Forelimb muscle (tissue), 1 donor: ENCODE measurements around the gene NSD1. TPM values are rescaled to one million over a fixed set of nuclear protein-coding genes. Genes with fewer than 3 reads are reported as not detected.
"Not testable (repeated sequence)": the region's sequence is repeated elsewhere in the genome, so short reads cannot be mapped to it uniquely, and the experiment has no call there.

ENCODE experiments used
- DNase-seq: peaks from one replicate; pipeline ENCODE4 v3.0.0-alpha.2; 2013; ENCODE audit warnings: low read depth
- polyA plus RNA-seq: library from polyadenylated mRNA; unstranded; fragments of 120-200 nt; gene quantifications from one replicate; pipeline ENCODE4 v1.2.1, GENCODE V29; 2013; ENCODE audit not compliant: insufficient read length

NSD1 gene
- polyA plus RNA-seq, 1 donor: 40.7 TPM

DNA sequence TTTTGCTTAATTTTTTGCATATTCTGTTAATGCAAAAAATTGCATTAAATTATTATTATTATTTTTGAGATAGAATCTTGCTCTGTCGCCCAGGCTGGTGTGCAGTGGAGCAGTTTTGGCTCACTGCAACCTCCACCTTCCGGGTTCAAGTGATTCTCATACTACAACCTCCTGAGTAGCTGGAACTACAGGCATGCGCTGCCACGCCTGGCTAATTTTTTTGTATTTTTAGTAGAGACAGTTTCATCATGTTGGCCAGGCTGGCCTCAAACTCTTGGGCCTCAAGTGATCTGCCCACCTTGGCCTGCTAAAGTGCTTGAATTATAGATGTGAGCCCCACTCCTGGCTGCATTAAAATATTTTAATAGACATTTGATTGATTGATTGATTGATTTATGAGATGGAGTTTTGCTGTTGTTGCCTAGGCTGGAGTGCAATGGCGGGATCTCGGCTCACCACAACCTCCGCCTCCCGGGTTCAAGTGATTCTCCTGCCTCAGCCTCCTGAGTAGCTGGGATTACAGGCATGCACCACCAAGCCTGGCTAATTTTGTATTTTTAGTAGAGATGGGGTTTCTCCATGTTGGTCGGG lies 44.4 kb downstream of the NSD1 start:
- not testable (repeated sequence) for DNase-seq

DNA sequence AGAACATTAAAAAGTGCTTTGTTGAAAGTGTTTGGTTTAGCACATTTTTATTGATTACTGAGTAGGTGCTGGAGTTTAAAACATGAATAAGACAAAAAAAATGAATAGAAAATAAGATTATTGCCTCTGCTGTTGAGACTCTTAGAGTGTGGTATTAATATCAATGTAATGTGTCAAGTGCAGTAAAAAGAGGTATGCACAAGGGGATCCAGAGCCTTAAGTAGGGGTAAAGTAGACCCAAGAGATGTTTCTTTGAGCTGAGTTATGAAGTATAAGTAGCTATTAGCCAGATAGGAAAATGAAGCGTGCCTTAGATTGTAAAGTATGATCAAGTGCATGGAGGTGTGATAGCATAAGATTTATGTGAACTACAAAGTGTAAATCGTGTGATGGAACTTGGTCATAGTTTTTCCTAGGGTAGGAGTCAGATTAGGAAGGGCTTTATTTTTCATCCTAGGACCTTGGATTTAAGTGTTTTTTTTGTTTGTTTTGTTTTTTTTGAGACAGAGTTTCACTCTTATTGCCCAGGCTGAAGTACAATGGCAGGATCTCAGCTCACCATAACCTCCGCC lies 45.2 kb downstream of the NSD1 start:
- no peak for DNase-seq

DNA sequence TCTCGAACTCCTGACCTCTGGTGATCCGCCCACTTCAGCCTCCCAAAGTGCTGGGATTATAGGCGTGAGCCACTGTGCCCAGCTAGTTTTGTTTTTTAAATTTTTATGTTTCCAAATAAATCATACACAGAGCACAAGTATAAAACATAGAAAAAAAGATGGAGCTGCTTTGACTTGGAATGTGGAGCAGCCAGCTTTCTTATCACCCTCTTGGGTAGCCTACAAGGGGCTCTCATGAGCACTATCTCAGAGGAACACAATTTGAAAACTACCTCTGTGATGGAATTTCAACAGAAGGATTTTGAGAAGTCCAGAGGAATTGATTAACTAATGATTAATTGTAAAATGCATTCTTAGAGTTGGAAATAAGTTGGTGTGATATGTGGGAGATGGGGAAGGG lies 45.9 kb downstream of the NSD1 start:
- no peak for DNase-seq

DNA sequence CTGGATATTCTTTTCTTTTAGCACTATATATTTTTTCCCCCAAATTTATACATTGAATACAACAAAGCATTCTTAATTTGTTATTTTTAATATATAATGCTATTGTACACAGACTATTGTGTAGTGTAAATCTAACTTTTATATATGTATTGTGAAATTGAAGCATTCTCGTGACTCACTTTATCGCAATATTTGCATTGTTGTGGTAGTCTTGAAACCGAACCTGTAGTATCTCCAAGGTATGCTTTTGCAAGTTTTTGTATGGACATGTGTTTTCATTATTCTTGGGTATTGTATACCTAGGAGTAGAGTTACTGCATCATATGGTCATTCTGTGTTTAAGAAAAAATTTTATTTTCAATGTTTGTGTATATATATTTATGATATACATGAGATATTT lies 49.6 kb downstream of the NSD1 start:
- DNase-seq: no peak

DNA sequence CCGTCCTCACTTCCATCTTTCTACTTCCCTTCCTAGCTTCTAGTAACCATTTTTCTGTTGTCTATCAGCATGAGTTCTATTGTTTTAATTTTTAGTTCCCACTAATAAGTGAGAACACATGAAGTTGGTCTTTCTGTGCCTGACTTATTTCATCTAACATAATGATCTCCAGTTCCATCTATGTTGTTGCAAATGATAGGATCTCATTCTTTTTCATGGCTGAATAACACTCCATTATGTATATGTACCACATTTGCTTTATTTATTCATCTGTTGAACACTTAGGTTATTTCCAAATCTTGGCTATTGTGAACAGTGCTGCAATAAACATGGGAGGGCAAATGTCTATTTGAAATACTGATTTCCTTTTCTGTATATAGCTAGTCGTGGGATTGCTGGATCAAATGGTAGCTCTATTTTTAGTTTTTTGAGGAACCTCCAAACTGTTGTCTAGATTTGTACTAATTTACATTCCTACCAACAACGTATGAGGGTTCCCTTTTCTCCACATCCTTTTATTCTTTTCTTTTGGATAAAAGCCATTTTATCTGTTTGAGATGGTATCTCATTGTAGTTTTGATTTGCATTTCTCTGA lies 50.3 kb downstream of the NSD1 start:
- no peak for DNase-seq

DNA sequence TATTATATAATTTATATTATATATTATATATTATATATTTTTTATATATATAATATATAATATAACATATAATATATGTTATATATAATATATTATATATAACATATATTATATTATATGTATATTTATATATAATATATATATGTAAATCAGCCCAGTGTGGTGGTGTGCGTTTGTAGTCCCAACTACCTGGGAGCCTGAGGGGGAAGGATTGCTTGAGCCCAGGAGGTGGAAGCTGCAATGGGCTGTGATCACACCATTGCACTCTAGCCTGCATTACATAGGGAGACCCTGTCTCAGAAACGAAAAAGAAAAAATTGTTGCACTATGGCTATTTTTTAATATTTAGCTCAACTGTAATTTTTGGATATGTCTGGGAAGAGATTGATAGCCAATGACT lies 52.4 kb downstream of the NSD1 start:
- DNase-seq: no peak

DNA sequence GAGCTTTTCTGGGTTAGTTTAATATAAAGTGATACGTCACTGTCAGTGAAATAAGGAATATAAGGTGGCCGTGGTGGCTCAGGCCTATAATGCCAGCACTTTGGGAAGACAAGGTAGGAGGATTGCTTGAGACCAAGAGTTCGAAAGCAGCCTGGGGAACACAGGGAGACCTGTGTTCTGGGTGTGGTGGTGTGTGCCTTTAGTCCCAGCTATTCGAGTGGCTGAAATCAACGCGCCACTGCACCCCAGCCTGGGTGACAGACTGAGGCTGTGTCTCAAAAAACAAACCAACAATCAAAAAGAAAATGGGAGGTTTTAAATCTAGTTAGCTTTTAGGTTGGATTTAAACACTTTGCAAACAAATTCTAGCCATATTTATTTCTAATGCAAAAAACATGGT lies 53.1 kb downstream of the NSD1 start:
- DNase-seq: no peak

DNA sequence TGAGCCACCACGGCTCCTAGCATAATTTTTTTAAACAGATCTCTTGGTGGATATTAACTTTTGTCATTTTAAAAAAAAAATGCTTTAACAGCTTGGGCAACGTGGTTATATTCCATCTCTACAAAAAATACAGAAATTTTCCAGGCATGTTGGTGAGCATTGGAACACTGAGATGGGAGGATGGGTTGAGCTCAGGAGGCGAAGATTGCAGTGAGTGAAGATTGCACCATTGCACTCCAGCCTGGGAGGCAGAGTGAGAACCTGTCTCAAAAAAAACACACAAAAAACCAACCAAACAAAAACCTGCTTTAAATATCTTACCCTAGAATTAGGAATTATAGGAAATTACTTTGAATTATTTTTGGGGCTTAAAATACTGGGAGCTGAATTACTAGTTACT lies 55.2 kb downstream of the NSD1 start:
- no peak for DNase-seq

DNA sequence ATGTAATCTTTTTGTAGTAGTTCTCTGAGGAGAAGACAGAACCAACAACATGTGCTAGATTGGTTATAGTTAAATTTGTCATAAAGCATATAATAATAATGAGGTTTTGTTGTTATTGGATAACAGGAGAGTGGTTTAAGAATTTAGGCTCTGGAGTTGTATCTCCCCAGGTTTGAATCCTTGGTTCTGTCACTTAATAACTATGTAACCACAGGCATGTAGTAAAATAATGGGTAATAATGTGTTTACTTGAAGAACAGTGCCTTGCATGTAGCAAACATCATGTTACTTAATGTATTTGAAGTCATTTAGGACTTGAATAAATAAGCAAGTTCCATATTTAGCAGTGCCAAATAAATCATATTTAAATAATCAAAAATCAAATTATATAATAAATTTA lies 55.8 kb downstream of the NSD1 start:
- DNase-seq: no peak

DNA sequence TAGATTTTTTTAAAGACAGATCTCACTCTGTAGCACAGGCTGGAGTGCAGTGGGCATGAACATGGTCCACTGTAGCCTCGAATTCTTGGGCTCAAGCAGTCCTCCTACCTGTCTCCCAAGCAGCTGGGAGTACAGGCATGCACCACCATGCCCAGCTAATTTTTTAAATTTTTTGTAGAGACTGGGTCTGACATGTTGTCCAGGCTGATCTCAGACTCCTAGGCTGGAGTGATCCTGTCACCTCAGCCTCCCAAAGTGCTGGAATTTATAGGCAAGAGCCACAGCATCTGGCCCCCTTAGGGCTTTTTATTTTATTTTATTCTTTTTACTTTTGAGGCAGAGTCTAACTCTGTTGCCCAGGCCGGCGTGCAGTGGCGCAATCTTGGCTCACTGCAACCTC lies 56.4 kb downstream of the NSD1 start:
- DNase-seq: no peak

DNA sequence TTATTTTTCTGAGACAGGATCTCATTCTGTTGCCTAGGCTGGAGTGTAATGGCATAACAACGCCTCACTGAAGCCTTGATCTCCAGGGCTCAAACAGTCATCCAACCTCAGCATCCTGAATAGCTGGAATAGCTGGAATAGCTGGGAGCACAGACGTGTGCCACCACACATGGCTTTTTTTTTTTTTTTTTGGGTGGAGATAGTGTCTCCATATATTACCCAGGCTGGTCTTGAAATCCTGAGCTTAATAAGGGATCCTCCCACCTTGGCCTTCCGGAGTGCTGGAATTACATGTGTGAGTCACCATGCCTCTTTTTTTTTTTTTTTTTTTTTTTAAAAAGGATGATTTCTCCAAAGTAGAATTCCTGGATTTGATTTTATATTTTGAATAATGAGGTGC lies 60.7 kb downstream of the NSD1 start:
- no peak for DNase-seq

DNA sequence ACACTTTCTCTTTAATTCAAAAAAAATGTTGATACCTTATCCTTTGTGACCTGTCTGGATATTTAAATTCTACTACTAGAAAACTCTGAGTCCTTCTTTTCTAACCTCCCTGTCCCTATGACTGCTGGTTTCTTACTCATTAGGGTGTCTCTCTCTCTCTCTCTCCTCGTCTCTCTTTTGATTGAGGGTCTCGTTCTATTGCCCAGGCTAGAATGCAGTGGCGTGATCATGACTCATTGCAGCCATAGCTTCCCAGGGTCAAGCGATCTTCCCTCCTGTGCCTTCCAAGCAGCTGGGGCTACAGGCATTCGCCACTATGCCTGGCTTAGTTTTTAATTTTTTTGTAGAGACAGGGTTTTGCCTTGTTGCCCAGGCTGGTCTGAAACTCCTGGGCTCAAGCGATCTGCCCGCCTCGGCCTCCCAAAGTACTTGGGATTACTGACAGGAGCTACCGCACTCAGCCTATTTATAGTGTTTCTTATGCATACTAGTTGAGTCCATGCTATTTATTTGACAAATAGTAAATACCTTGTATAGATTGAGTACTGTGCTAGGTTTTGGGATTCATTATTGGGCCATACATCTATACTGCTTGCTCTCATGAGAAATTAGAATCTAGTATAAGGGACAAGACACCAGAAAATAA lies 61.9 kb downstream of the NSD1 start:
- no peak for DNase-seq

DNA sequence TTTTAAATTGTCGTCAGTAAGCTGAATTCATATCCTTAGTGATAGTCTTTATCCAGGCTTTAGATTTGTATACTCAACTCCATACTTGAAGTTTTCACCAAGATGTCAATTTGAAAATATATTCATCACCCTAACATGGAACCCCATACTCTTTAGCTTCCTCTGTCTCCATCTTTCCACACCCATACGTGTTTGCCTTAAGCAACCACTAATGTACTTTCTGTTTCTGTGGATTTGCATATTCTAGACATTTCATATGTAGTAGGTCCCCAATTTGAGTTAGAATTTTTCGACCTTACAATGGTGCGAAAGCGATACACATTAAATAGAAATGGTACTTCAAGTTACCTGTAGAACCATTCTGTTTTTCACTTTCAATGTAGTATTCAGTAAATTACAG lies 65.2 kb downstream of the NSD1 start:
- DNase-seq: no peak

DNA sequence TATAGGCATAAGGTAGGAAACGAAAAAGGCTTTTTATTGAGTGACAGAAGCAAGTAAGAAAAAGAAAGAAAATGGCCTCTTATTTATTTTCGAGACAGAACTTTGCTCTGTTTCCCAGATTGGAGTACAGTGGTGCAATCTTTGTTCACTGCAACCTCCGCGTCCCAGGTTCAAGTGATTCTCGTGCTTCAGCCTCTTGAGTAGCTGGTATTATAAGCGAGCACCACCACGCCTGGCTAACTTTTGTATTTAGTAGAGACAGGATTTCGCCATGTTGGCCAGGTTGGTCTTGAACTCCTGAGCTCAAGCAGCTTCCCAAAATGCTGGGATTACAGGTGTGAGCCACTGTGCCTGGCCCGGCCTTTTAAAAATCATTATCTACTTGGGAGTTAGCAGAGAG lies 70.7 kb downstream of the NSD1 start:
- DNase-seq: no peak

DNA sequence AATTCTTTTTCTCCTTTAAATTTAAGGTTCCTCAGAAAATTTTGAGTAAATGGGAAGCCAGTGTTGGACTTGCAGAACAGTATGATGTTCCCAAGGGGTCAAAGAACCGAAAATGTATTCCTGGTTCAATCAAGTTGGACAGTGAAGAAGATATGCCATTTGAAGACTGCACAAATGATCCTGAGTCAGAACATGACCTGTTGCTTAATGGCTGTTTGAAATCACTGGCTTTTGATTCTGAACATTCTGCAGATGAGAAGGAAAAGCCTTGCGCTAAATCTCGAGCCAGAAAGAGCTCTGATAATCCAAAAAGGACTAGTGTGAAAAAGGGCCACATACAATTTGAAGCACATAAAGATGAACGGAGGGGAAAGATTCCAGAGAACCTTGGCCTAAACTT lies 76.0 kb downstream of the NSD1 start:
- no peak for DNase-seq

DNA sequence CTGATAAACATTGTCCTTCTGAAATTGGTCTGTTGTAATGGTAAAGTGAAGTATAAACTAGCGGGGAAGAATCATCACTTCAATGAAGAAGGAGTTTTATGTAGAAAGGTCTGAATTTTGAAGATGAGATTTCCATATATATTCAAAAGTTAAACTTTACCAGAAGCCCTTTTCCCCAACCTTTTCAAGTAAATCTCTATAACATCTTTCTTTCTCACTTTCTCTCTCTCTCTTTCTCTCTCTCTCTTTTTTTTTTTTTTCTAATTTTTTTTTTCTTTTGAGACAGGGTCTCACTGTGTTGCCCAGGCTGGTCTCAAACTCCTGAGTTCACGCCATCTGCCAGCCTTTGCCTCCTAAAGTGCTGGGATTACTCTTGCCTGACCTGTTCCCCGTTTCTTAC lies 78.7 kb downstream of the NSD1 start:
- DNase-seq: no peak

DNA sequence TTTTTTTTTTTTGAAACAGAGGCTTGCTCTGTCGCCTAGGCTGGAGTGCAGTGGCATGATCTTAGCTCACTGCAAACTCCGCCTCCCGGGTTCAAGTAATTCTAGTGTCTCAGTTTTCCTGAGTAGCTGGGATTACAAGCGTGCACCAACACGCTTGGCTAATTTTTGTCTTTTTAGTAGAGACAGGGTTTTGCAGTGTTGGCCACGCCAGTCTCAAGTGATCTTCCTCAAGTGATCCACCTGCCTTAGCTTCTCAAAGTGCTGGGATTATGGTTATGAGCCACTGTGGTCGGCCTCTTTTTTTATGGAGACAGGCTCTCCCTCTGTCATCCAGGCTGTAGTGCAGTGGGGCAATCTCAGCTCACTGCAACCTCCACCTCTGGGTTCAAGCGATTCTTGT lies 87.0 kb downstream of the NSD1 start:
- no peak for DNase-seq

DNA sequence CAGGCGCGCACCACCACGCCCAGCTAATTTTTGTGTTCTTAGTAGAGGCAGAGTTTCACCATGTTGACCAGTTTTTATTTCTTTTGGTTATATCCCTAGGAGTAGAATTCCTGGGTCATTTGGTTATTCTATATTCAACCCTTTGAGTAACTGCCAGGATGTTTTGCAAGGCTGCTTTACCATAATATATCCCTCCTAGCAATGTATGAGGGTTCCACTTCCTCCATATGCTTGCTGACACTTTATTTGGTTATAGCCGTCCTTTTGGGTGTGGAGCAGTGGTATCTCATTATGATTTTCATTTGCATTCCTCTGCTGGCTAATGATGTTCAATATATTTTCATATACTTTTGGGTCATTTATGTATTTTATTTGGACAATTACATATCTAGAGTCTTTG lies 88.7 kb downstream of the NSD1 start:
- no peak for DNase-seq

DNA sequence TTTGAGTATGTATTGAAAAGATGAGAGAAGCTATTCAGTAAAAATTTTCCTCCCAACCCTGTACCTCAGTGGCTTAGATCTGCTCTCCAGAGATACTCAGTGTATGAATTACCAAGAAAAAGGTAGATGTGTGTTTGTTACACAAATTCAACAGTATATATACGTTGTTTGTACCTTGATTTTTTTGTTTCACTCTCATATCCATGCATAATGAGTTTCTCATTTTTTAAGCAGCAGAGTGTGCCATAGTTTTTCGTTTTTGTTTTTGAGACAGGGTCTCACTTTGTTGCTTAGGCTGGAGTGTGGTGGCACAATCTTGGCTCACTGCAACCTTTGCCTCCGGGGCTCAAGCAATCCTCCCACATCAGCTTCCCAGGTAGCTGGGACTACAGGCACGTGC lies 92.2 kb downstream of the NSD1 start:
- DNase-seq: no peak

DNA sequence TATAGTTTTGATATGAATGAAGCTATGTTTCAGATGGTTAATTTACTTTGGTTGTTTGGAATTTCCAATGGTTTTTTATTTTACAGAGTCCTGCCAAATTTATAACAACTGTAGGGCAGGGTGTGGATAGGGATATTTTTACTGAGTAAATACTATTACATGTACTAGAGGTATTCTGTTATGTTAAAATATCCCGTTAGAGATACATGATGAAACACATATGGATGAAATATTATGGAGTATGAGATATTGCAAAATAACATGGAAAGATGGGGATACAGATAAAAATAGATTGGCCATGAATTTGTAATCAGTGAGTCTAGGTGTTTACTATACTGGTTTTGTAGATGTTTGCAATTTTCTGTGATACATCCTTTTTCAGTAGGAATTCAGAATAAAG lies 93.3 kb downstream of the NSD1 start:
- DNase-seq: no peak

DNA sequence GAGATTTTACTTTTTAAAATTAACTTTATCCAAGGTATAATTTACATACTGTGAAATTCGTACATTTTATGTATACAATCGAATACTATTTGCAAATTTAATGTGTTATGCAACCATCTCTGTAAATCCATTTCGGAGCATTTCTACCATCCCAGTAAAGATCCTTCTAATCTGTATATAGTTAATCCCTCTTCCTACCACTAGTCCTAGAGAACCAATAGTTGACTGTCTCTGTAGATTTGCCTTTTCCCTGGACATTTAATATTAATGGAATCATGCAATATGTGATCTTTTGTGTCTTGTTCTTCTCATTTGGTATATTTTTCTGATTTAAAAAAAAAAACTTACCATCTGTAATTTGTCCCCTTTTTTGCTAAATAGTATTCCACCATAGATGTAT lies 95.2 kb downstream of the NSD1 start:
- DNase-seq: no peak

DNA sequence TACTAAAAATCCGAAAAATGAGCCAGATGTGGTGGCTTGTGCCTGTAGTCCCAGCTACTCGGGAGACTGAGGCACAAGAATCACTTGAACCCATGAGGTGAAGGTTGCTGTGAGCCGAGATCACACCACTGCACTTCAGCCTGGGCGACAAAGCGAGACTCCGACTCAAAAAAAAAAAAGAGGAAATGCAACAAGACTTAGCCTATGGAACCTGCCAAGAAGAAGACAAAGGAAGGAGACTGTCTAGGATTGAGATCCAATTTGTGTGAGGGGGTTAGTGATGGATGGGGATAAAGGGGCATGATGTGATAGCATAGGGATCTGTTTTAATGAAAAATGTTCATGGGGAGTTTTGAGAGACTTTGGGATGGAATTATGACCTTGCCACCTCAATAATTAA lies 97.1 kb downstream of the NSD1 start:
- DNase-seq: no peak

DNA sequence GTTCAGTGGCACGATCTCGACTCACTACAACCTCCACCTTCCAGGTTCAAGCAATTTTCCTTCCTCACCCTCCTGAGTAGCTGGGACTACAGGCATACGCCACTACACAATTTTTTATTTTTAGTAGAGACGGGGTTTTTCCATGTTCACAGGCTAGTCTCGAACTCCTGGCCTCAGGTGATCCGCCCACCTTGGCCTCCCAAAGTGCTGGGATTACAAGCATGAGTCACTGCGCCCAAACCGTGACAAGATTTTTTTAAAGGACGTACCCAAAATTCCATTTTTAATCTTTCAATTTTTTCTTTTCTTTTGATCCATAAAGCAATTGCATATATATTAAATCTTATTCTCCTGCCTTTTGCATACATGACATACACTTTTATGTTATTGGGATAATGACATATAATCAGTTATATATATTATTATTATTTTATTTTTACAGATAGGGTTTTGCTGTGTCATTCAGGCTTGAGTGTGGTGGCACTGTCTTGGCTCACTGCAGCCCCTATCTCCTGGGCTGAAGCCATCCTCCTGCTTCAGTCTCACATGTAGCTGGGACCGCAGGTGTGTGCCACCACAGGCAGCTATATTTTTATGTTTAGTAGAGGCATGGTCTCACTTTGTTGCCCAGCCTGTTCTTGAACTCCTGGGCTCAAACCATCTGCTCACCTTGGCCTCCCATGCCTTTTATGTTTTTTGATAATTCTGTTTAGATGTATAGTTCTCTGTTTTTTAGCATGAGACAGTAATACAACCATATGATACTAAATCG lies 98.1 kb downstream of the NSD1 start:
- DNase-seq: no peak
